GM21390 (cell line): ENCODE measurements around the gene CALML5.
"Not testable (repeated sequence)": the region's sequence is repeated elsewhere in the genome, so short reads cannot be mapped to it uniquely, and the experiment has no call there.

Experiments used
- ATAC-seq: cut with Tn5 transposase; IDR thresholded peaks from one replicate; pipeline ENCODE4 v1.9.1; 2021; ENCODE audit not compliant: unreplicated experiment

Gene CALML5

GRCh38 chr10:5485948-5486852 is 13.2 kb downstream of the CALML5 start:
- ATAC-seq, result no peak

GRCh38 chr10:5485290-5485689 is 14.1 kb downstream of the CALML5 start:
- ATAC-seq, result no peak

- no peak for ATAC-seq
These were observed 15.2 kb downstream of the CALML5 start for GRCh38 chr10:5484205-5484604.

GRCh38 chr10:5482016-5482415 is 17.4 kb downstream of the CALML5 start:
- ATAC-seq, result no peak

- no peak for ATAC-seq
These were observed 18.2 kb downstream of the CALML5 start for GRCh38 chr10:5481121-5481520.

- no peak for ATAC-seq
These were observed 19.0 kb downstream of the CALML5 start for GRCh38 chr10:5480162-5480941.

- no peak for ATAC-seq
These were observed 19.7 kb downstream of the CALML5 start for GRCh38 chr10:5479481-5480161.

- no peak for ATAC-seq
These were observed 20.6 kb downstream of the CALML5 start for GRCh38 chr10:5478694-5479305.

- ATAC-seq, result no peak
These were observed 21.2 kb downstream of the CALML5 start for GRCh38 chr10:5477948-5478693.

- no peak for ATAC-seq
These were observed 22.3 kb downstream of the CALML5 start for GRCh38 chr10:5476918-5477525.

- ATAC-seq, result not testable (repeated sequence)
These were observed 23.2 kb downstream of the CALML5 start for GRCh38 chr10:5475974-5476807.

GRCh38 chr10:5475088-5475487 is 24.3 kb downstream of the CALML5 start:
- not testable (repeated sequence) for ATAC-seq

- ATAC-seq, result not testable (repeated sequence)
These were observed 24.7 kb downstream of the CALML5 start for GRCh38 chr10:5474642-5475041.

GRCh38 chr10:5470062-5470751 is 29.2 kb downstream of the CALML5 start:
- ATAC-seq, result no peak

GRCh38 chr10:5469353-5470061 is 29.9 kb downstream of the CALML5 start:
- ATAC-seq, result no peak

- no peak for ATAC-seq
These were observed 30.9 kb downstream of the CALML5 start for GRCh38 chr10:5468262-5469106.
